Stimulated activated memory B cell treated with anti-CD40 and anti-IgM and Interleukin-4, amounts not matched to agents 10 μg/mL and 1 μg/mL and 100 μg/mL, for 72 hours (primary cell): Measurements from ENCODE around the gene ZFYVE27.
A peak's percentile ranks its signal among the peaks of the same experiment; 100 is the strongest.
"Not testable (repeated sequence)": the region's sequence is repeated elsewhere in the genome, so short reads cannot be mapped to it uniquely, and the experiment has no call there.

Experiments
- ATAC-seq: fragments of 150-1000 bp; cut with Tn5 transposase; 2 replicates; pipeline ENCODE4 v1.10.0; 2021
- H3K27ac Mint-ChIP-seq: one replicate; pipeline ENCODE4 v1.8.0; 2022; ENCODE audit warnings: mild to moderate bottlenecking, mixed read lengths
- H3K27me3 Mint-ChIP-seq: one replicate; pipeline ENCODE4 v1.8.0; 2022; ENCODE audit warnings: mixed read lengths
- H3K36me3 Mint-ChIP-seq: one replicate; pipeline ENCODE4 v1.8.0; 2022; ENCODE audit warnings: mixed read lengths
- H3K4me1 Mint-ChIP-seq: one replicate; pipeline ENCODE4 v1.8.0; 2022; ENCODE audit warnings: mixed read lengths
- H3K4me3 Mint-ChIP-seq: one replicate; pipeline ENCODE4 v1.8.0; 2022; ENCODE audit warnings: mild to moderate bottlenecking, moderate library complexity, mixed read lengths
- H3K9me3 Mint-ChIP-seq: one replicate; pipeline ENCODE4 v1.8.0; 2022; ENCODE audit warnings: mixed read lengths

ZFYVE27 gene, protein sequence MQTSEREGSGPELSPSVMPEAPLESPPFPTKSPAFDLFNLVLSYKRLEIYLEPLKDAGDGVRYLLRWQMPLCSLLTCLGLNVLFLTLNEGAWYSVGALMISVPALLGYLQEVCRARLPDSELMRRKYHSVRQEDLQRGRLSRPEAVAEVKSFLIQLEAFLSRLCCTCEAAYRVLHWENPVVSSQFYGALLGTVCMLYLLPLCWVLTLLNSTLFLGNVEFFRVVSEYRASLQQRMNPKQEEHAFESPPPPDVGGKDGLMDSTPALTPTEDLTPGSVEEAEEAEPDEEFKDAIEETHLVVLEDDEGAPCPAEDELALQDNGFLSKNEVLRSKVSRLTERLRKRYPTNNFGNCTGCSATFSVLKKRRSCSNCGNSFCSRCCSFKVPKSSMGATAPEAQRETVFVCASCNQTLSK

DNA sequence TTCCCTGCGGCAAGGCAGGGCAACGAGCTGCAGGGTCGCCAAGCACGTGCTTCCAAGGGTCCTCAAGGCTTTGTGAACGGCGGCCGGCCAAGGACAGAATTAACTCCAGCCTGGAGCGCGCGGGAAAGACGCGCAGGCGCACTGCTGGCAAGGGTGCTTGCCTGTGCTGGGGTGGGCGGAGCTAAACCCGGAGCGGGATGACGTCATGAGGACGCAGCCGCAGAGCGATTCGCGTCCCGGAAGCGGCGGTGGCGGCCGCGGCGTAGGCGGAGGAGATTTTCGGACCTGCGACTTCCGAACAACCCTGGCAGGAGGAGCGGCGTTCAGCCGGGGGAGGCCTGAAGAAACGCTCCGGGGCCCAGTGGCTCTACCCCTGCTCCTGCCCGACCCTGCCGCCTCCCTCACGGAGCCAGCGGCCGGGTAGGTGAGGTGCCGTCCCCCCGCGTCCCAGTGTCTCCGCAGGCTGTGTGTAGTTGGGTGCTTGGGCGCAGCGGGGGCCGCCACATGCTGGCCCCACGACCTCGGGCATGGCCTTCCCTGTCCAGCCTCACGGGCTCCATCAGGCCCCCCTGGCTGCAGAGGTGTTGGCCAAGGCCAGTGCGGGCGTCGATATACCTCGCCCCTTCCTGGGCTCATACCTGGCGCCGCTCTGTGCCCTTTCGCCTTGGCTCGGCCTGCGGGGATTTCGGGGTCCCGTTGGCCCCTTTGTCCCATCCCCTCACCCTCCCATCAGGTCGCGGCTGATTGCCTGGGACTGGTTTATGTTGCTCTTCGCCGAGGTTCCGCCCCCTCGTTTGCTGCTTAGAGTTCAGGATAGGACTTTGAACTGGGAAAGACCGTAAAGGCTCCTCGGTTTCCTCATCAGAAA is at the start of gene ZFYVE27:
ZFYVE27 (plus strand) TSS at position 227 of the 868 bp plus-strand sequence. CDS start 1,350 bp downstream, outside the sequence.
- ATAC-seq = peak; percentile 92
- Mint-ChIP-seq H3K27me3 (no peaks in the 10 kb centered on the region), H3K27ac (peak within 1 kb of the TSS; percentile 88), H3K4me3 (peak within 1 kb of the TSS; percentile 88), H3K4me1 (peaks cover 53% of the 10 kb centered on the region), H3K36me3 (peaks cover 21% of the 10 kb centered on the region), H3K9me3 (peaks cover 2% of the 10 kb centered on the region)

DNA sequence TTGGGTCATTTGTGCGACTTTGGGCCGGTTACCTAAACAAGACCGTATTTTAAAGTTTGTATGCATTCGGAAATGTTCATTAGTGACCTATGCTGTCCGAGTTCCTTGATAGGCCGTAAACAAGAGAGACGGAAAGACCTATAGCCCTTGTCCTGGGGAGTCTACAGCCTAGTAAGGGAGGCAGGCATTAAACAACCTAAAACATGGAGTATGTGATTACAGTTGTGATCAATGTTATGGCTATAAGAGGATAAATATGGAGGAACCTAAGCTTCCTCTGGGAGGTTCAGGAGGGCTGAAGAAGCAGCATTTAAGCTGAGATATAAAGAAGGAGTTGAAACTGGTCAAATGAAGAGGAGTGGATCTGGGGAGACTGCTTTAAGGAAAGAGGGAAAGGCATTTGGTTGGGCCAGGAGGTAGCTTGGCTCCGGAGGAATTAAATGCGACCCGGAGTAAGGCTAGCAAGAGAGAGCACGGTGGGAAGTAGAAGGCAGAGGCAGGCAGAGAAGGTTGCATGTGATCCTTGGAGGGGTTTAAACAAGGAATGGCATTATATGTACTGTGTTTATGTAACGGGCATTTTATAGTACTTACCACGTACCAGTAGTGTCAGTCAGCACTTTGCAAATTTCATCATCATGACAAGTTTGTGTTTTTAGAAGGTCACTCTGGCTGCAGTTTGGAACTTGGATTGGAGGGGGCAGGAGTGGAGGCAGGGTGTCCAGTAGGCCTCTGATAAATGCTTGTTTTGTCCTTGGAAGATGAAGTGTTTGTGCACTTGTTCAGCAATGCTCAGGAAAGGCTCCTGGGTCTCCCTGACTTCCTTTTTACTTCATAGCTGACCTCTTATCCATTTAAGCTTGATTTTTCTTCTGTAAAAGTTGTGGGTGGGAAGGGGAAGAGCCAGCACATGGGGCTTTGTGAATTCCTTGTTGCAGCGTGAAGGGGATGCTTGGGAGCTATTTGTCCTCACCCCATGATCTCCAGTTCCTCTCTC is 48.8 kb upstream of the ZFYVE27 start:
- H3K9me3 Mint-ChIP-seq = no peaks in the 10 kb centered on the region
- H3K4me3 Mint-ChIP-seq = peak overlapping the region; percentile 88
- no peak for ATAC-seq
- no peaks in the 10 kb centered on the region for H3K27me3 Mint-ChIP-seq
- no peaks in the 10 kb centered on the region for H3K36me3 Mint-ChIP-seq
- peaks cover 14% of the 10 kb centered on the region for H3K4me1 Mint-ChIP-seq
- H3K27ac Mint-ChIP-seq = peak overlapping the region; percentile 58

DNA sequence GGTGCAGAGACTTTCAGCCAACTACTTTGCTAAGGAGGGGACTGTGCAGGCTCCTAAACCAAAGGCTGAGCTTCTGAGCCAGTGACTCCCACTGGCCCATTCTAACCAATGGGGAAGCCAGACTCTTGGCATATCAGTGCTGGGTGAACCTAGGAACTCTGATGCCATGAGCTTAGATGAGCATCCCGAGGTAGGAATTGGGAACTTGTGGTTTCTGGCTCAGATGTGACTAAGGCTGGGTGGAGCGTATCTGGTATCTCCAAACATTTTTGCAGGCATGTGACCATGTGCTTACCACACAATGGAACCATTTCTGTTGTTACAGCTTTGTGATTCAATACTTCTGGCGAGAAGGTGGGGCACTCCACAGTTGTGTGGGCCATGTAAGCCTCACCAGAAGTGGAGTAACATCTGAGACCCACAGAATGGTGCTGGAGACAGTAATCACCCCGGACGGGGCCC is 47.3 kb upstream of the ZFYVE27 start:
- Mint-ChIP-seq H3K4me1 (peaks cover 14% of the 10 kb centered on the region), H3K27ac (no peak overlapping the region), H3K9me3 (no peaks in the 10 kb centered on the region), H3K36me3 (no peaks in the 10 kb centered on the region), H3K27me3 (no peaks in the 10 kb centered on the region), H3K4me3 (no peak overlapping the region)
- no peak for ATAC-seq

DNA sequence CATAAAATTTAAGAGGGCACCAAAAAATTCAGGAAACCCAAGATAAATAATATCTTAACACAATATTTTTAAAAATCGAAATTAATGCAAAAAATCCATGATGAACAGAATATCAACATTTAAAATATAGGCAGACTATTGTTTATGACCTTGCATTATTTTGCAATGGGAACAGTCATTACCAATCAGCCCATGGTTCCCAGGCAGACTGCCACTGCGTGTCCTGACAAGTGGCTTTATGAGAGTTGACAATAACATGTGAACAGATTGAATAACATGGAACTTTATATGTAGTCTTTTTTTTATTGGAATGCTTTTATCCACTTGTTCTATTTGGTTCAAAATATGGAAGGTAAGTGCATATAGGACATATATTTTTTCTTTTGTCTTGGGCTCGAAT is 46.8 kb upstream of the ZFYVE27 start:
- no peaks in the 10 kb centered on the region for H3K36me3 Mint-ChIP-seq
- H3K4me1 Mint-ChIP-seq = peaks cover 14% of the 10 kb centered on the region
- no peaks in the 10 kb centered on the region for H3K9me3 Mint-ChIP-seq
- H3K27me3 Mint-ChIP-seq = no peaks in the 10 kb centered on the region
- ATAC-seq = no peak
- H3K4me3 Mint-ChIP-seq = no peak overlapping the region
- no peak overlapping the region for H3K27ac Mint-ChIP-seq

DNA sequence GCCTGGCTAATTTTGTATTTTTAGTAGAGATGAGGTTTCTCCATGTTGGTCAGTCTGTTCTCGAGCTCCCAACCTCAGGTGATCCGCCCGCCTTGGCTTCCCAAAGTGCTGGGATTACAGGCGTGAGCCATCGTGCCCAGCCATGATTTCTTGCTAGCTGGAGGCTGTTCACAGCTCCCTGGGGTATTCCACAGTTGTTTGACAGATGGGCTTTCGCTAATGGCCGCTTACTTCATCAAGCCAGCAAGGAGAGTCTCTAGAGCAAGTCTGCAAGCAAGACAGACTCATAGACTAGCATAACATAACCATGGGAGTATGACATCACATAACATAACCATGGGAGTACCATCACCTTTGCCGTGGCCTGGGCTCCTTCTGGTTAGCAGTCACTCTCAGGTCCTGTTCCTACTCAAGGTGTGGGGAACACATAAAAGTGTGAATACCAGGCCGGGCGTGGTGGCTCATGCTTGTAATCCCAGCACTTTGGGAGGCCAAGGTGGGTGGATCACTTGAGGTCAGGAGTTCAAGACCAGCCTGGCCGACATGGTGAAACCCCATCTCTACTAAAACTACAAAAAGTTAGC is 38.8 kb upstream of the ZFYVE27 start:
- H3K27me3 Mint-ChIP-seq, H3K9me3 Mint-ChIP-seq, H3K4me3 Mint-ChIP-seq, H3K27ac Mint-ChIP-seq, ATAC-seq, H3K4me1 Mint-ChIP-seq, H3K36me3 Mint-ChIP-seq: not testable (repeated sequence)

DNA sequence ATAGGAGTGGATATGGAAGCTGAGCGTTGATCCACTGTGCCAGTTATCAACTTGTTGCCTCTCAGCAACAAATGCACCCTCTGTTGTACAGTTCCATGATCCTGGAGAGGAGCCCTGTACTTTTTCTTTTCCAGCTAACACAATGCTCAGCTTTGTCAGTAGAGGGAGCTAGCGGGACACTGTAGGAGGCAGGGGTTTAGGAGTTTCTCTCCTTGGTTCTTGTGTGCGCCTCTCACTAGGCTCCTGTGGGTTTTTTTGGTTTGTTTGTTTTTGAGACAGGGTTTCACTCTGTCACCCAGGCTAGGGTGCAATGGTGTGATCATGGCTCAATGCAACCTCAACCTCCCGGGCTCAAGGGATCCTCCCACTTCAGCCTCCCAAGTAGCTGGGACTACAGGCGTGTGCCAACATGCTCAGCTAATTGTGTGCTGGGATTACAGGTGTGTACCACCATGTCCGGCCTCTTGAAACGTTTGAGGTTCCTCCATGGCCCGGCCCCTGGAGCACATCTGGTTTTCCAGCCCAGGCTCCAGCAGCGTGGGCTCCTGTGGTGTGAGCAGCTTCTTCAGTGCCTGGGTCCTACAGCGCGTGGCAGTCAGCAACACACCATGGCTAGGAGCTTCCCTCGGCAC is 35.4 kb upstream of the ZFYVE27 start:
- Mint-ChIP-seq H3K27ac (no peak overlapping the region), H3K36me3 (no peaks in the 10 kb centered on the region)

DNA sequence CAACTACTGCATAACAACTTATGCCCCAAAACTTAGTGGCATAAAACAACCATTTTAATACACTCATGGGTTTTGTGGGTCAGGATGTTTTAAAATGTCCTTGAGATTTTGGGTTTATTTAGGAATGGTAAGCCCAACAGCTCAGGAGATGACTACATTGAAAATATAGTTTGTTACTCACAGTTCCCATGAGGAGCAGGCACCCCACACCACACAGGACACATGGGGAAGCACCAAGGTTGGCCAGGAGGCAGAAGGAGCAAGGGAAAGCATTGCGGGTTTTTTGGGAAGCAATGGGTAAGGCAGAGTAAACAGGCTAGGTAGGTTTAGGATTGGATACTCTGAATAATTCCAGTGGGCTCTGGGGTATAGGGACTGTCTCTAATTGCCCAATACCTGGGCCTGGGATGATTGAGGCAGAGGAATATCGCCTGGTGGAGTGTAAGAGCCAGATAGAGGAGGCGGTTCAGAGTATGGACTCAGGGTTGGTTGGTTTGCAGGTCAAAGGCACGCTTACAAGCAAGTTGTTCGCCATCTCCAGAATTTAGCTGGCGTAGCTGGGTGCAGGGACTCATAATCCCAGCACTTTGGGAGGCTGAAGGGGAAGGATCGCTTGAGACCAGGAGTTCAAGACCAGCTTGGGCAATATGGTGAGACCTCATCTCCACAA is 33.4 kb upstream of the ZFYVE27 start:
- Mint-ChIP-seq H3K27ac (no peak overlapping the region), H3K4me3 (no peak overlapping the region), H3K9me3 (no peaks in the 10 kb centered on the region), H3K4me1 (no peaks in the 10 kb centered on the region), H3K36me3 (no peaks in the 10 kb centered on the region), H3K27me3 (peaks cover 14% of the 10 kb centered on the region)
- no peak for ATAC-seq

More for the DNA sequence above, 35.4 kb upstream of the ZFYVE27 start:
- no peak overlapping the region for H3K4me3 Mint-ChIP-seq
- H3K9me3 Mint-ChIP-seq = no peaks in the 10 kb centered on the region
- ATAC-seq = peak; percentile 66
- H3K4me1 Mint-ChIP-seq = no peaks in the 10 kb centered on the region
- peaks cover 9% of the 10 kb centered on the region for H3K27me3 Mint-ChIP-seq

DNA sequence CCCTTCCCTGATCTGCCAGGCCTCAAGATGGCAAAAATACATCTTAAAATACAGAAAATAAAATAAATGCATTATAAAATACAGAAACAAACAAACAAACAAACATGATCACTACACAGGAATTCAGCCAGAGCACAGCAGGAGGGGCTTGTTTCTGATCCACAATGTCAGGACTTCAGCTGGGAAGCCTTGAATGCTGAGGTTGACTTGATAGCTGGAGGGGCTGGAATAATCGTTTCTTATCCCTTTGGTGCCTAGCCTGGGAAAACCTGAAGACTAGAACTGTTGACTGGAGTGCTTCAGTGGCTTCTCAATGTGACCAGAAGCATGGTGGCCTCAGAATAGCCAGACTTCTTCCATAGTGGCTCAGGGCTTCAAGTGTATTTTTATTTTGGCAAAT is 32.6 kb upstream of the ZFYVE27 start:
- peaks cover 22% of the 10 kb centered on the region for H3K27me3 Mint-ChIP-seq
- no peak overlapping the region for H3K27ac Mint-ChIP-seq
- H3K4me3 Mint-ChIP-seq = no peak overlapping the region
- no peak for ATAC-seq
- no peaks in the 10 kb centered on the region for H3K36me3 Mint-ChIP-seq
- H3K9me3 Mint-ChIP-seq = no peaks in the 10 kb centered on the region
- peaks cover 3% of the 10 kb centered on the region for H3K4me1 Mint-ChIP-seq

DNA sequence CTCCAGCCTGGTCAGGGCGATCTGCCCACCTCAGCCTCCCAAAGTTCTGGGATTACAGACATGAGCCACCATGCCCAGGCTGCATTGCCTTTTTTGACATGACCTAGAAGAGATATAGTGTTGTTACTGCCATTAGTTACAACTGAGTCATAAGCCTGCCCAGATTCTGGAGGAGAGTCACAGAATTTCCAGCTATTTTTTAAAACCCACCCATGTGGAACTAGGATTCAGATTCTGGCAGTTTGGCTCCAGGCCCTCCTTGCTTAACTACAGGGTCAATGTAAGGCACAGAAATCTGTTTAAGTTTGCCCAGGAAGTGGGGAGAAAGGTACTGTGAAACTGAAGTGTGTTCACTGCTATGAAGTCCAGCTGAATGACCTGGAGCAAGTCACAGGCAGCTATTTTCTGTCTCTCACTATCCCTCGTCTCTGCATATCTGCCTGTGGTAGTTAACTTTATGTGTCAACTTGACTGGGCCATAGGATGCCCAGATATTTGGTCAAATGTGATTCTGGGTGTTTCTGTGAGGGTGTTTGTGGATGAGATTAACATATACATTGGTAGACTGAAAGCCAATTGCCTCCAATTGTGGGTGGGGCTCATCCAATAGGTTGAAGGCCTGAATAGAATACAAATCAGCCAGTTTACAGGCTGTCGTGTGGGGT is 31.8 kb upstream of the ZFYVE27 start:
- peaks cover 30% of the 10 kb centered on the region for H3K27me3 Mint-ChIP-seq
- no peak overlapping the region for H3K4me3 Mint-ChIP-seq
- no peaks in the 10 kb centered on the region for H3K36me3 Mint-ChIP-seq
- peaks cover 6% of the 10 kb centered on the region for H3K4me1 Mint-ChIP-seq
- H3K9me3 Mint-ChIP-seq = no peaks in the 10 kb centered on the region
- no peak for ATAC-seq
- H3K27ac Mint-ChIP-seq = no peak overlapping the region

DNA sequence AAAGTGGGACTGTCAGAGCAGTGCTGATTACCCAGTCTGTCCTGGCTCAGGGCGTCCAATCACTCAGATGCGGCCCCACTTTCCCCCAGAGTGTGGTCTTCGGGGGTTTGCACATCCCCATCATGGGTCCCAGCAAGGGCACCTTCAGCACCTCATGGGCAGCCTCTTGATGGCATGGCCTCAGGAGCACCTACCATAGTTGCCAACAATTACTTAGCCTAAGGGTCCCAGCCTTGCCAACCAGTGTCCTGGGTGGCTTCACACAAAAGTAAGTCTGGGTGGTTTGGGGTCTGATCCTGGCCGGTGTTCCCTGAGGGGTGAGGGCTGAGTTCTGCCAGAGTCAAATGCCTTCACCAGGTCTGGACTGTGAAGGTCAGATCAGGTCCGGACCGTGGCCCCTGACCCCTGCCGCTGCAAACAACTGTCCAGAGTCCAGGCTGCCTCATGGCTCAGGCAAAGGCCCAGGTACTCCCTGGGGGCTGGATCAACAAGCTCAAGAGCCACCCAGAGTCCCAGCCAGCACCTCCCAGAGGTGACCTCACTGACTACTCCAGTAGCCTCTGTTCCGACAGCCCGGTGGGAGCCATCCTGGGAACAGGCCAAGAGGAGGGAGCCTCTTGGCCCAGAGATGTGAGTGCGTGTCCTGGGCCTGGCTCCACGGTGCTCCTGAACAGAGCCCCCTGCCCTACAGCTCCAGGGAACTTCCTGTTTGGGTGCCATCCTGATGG is 29.6 kb upstream of the ZFYVE27 start:
- Mint-ChIP-seq H3K4me3 (no peak overlapping the region), H3K4me1 (peaks cover 6% of the 10 kb centered on the region), H3K27me3 (peaks cover 38% of the 10 kb centered on the region), H3K27ac (no peak overlapping the region), H3K9me3 (no peaks in the 10 kb centered on the region), H3K36me3 (no peaks in the 10 kb centered on the region)
- peak; percentile 39 for ATAC-seq

DNA sequence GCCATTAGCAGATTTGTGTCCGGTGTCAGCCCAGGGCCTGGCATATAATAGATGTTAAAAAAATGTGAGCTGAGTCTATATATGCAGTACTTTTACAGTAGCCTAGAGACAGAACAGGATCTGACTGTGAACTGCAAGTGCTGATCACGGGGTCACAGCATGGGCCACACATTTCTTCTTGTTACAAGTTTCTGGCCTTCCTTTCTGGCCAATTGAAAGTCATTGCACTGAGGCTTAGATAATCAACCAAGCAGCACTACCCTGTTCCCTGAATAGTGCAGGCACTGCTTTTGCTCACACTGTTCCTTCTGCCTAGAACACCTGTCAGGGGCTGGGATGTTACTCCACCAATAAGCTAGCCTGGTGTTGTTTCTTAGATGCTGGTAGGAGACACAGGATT is 28.8 kb upstream of the ZFYVE27 start:
- no peak overlapping the region for H3K27ac Mint-ChIP-seq
- H3K36me3 Mint-ChIP-seq = no peaks in the 10 kb centered on the region
- H3K9me3 Mint-ChIP-seq = no peaks in the 10 kb centered on the region
- peaks cover 12% of the 10 kb centered on the region for H3K4me1 Mint-ChIP-seq
- peaks cover 47% of the 10 kb centered on the region for H3K27me3 Mint-ChIP-seq
- ATAC-seq = no peak
- H3K4me3 Mint-ChIP-seq = no peak overlapping the region

DNA sequence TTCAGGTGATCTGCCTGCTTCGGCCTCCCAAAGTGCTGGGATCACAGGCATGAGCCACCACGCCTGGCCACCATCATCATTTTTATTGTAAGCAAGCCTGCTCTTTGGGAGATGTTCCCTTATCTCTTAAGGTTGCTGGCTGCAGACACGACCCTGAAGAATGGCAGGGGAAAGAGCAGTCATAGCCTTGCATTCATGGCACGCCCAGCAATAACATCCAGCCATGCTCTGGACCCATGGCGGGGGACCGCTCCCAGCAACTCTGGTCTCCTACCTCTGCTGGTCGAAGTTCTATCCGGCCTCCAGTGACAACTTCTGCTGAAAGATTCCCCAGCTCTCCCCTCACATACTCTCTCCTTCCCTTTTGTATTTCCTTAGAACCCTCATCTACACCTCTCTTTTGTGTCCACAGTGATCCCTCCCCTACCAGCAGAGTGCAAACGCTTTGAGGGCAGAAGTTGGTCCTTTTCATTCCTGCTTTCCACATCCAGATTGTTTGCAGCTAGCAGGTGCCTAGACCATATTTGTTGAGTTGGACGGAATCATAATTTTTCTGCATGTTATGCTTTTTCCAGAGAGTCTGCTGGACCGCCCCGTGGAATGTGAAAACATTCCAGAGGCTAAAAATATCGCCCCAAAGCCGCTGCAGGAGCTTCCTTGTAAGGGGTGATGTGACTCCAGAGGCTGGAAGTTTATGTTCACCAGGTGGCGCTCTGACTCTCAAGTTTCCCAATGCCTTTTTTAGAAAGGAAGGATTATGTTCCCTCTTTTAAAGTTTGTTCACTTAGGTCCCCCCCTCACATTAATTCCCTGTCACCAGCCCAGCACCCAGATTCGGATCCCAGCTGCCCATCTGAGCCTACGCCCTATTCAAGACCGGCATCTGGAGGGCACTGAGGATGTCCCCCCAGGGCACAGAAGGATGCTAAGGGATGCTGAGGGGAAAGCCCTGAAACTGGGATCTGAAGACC is 27.7 kb upstream of the ZFYVE27 start:
- Mint-ChIP-seq H3K27me3 (peaks cover 42% of the 10 kb centered on the region), H3K36me3 (no peaks in the 10 kb centered on the region)

More for the DNA sequence above, 27.7 kb upstream of the ZFYVE27 start:
- H3K9me3 Mint-ChIP-seq = no peaks in the 10 kb centered on the region
- peaks cover 23% of the 10 kb centered on the region for H3K4me1 Mint-ChIP-seq
- no peak for ATAC-seq
- no peak overlapping the region for H3K4me3 Mint-ChIP-seq
- H3K27ac Mint-ChIP-seq = no peak overlapping the region
